ENCODE results near the gene KCTD4. TPM values are rescaled to one million over a fixed set of nuclear protein-coding genes. Genes with fewer than 3 reads are reported as not detected.

KCTD4 gene
- total RNA-seq, 1 donor from 2014 or later, result 0.64 TPM

- no peaks in the 10 kb centered on the region for H3K9me3 Mint-ChIP-seq (ENCODE audit: unreplicated experiment)
- H3K36me3 ChIP-seq (ENCODE audit: insufficient read depth, low read length), result no peaks in the 10 kb centered on the region
- no peaks in the 10 kb centered on the region for H3K27me3 Mint-ChIP-seq (ENCODE audit: low read depth, unreplicated experiment)
- peak overlapping the region; percentile 70 for H3K9ac ChIP-seq (ENCODE audit: low read length)
- peak overlapping the region; percentile 74 for H3K4me2 ChIP-seq (ENCODE audit: low read length)
- H3K27ac Mint-ChIP-seq (ENCODE audit: unreplicated experiment), result peak overlapping the region; percentile 86
- FAIRE-seq (no peak), DNase-seq (ENCODE audit: low read depth) (peak; percentile 77)
- peaks cover 35% of the 10 kb centered on the region for H3K4me1 ChIP-seq (ENCODE audit: insufficient read depth, low read length)
- peaks cover 60% of the 10 kb centered on the region for H3K79me2 ChIP-seq (ENCODE audit: insufficient read depth, low read length)
- H3K27ac ChIP-seq (ENCODE audit: low read depth, low read length), result peak overlapping the region; percentile 87
- no peaks in the 10 kb centered on the region for H3K27me3 ChIP-seq (ENCODE audit: insufficient read depth, low read length)
- no peak for TF ChIP-seq CTCF (IDR thresholded peaks at IDR 0.05; ENCODE audit: insufficient read depth, low read depth, low read length)
- H3K9me3 ChIP-seq (ENCODE audit: insufficient read depth, low read depth, low read length), result no peaks in the 10 kb centered on the region
- H4K20me1 ChIP-seq (ENCODE audit: insufficient read depth, low read length), result no peaks in the 10 kb centered on the region
- no peak overlapping the region for H2AFZ ChIP-seq (ENCODE audit: low read depth, low read length)
- no peak overlapping the region for H3K4me3 Mint-ChIP-seq (ENCODE audit: unreplicated experiment)
- peaks cover 37% of the 10 kb centered on the region for H3K4me1 Mint-ChIP-seq (ENCODE audit: low read depth, unreplicated experiment)
- H3K4me3 ChIP-seq (ENCODE audit: insufficient read depth, low read depth, low read length), result peak overlapping the region; percentile 21
- H3K36me3 Mint-ChIP-seq (ENCODE audit: low read depth, unreplicated experiment), result peaks cover 10% of the 10 kb centered on the region
Measured at GRCh38 chr13:45179428-45179827, 21.4 kb downstream of the KCTD4 start.

GRCh38 chr13:45178349-45179162 is 22.3 kb downstream of the KCTD4 start:
- H3K4me1 ChIP-seq (ENCODE audit: insufficient read depth, low read length), result peaks cover 35% of the 10 kb centered on the region
- FAIRE-seq (no peak), DNase-seq (ENCODE audit: low read depth) (peak; percentile 95)
- H2AFZ ChIP-seq (ENCODE audit: low read depth, low read length), result no peak overlapping the region
- H3K4me1 Mint-ChIP-seq (ENCODE audit: low read depth, unreplicated experiment), result peaks cover 37% of the 10 kb centered on the region
- peaks cover 4% of the 10 kb centered on the region for H3K36me3 Mint-ChIP-seq (ENCODE audit: low read depth, unreplicated experiment)
- H3K27me3 ChIP-seq (ENCODE audit: insufficient read depth, low read length), result no peaks in the 10 kb centered on the region
- H3K27ac Mint-ChIP-seq (ENCODE audit: unreplicated experiment), result peak overlapping the region; percentile 93
- H4K20me1 ChIP-seq (ENCODE audit: insufficient read depth, low read length), result no peaks in the 10 kb centered on the region
- peak overlapping the region; percentile 21 for H3K4me3 ChIP-seq (ENCODE audit: insufficient read depth, low read depth, low read length)
- peak overlapping the region; percentile 87 for H3K27ac ChIP-seq (ENCODE audit: low read depth, low read length)
- H3K27me3 Mint-ChIP-seq (ENCODE audit: low read depth, unreplicated experiment), result no peaks in the 10 kb centered on the region
- TF ChIP-seq EZH2 (IDR thresholded peaks at IDR 0.05; ENCODE audit: insufficient read depth, low read length), result no peak
- TF ChIP-seq CTCF (IDR thresholded peaks at IDR 0.05; ENCODE audit: insufficient read depth, low read depth, low read length), result no peak
- peak overlapping the region; percentile 74 for H3K4me2 ChIP-seq (ENCODE audit: low read length)
- H3K79me2 ChIP-seq (ENCODE audit: insufficient read depth, low read length), result peaks cover 65% of the 10 kb centered on the region
- H3K9me3 ChIP-seq (ENCODE audit: insufficient read depth, low read depth, low read length), result no peaks in the 10 kb centered on the region
- peak overlapping the region; percentile 70 for H3K9ac ChIP-seq (ENCODE audit: low read length)
- H3K36me3 ChIP-seq (ENCODE audit: insufficient read depth, low read length), result no peaks in the 10 kb centered on the region
- peak overlapping the region; percentile 18 for H3K4me3 Mint-ChIP-seq (ENCODE audit: unreplicated experiment)
- peaks cover 2% of the 10 kb centered on the region for H3K9me3 Mint-ChIP-seq (ENCODE audit: unreplicated experiment)

- H2AFZ ChIP-seq (ENCODE audit: low read depth, low read length), result no peak overlapping the region
- peaks cover 22% of the 10 kb centered on the region for H3K4me1 ChIP-seq (ENCODE audit: insufficient read depth, low read length)
- Mint-ChIP-seq H3K27me3 (ENCODE audit: low read depth, unreplicated experiment) (no peaks in the 10 kb centered on the region), H3K4me1 (ENCODE audit: low read depth, unreplicated experiment) (peaks cover 25% of the 10 kb centered on the region), H3K9me3 (ENCODE audit: unreplicated experiment) (peaks cover 2% of the 10 kb centered on the region), H3K36me3 (ENCODE audit: low read depth, unreplicated experiment) (no peaks in the 10 kb centered on the region), H3K27ac (ENCODE audit: unreplicated experiment) (no peak overlapping the region), H3K4me3 (ENCODE audit: unreplicated experiment) (no peak overlapping the region)
- no peaks in the 10 kb centered on the region for H3K27me3 ChIP-seq (ENCODE audit: insufficient read depth, low read length)
- TF ChIP-seq EZH2 (IDR thresholded peaks at IDR 0.05; ENCODE audit: insufficient read depth, low read length) (no peak), CTCF (IDR thresholded peaks at IDR 0.05; ENCODE audit: insufficient read depth, low read depth, low read length) (no peak)
- no peaks in the 10 kb centered on the region for H4K20me1 ChIP-seq (ENCODE audit: insufficient read depth, low read length)
- DNase-seq (ENCODE audit: low read depth) (no peak), FAIRE-seq (no peak)
- H3K79me2 ChIP-seq (ENCODE audit: insufficient read depth, low read length), result peaks cover 56% of the 10 kb centered on the region
- no peak overlapping the region for H3K4me2 ChIP-seq (ENCODE audit: low read length)
- no peaks in the 10 kb centered on the region for H3K36me3 ChIP-seq (ENCODE audit: insufficient read depth, low read length)
- no peaks in the 10 kb centered on the region for H3K9me3 ChIP-seq (ENCODE audit: insufficient read depth, low read depth, low read length)
- no peak overlapping the region for H3K27ac ChIP-seq (ENCODE audit: low read depth, low read length)
- H3K4me3 ChIP-seq (ENCODE audit: insufficient read depth, low read depth, low read length), result no peak overlapping the region
- H3K9ac ChIP-seq (ENCODE audit: low read length), result no peak overlapping the region
Measured at GRCh38 chr13:45174478-45174877, 26.4 kb downstream of the KCTD4 start.
